GM21423 (cell line): ENCODE data around the gene TUBGCP6.
"Not testable (repeated sequence)": the region's sequence is repeated elsewhere in the genome, so short reads cannot be mapped to it uniquely, and the experiment has no call there.

Source experiments
- ATAC-seq: cut with Tn5 transposase; IDR thresholded peaks from one replicate; pipeline ENCODE4 v1.9.1; 2021; ENCODE audit warnings: mild to moderate bottlenecking, moderate library complexity; ENCODE audit not compliant: unreplicated experiment

TUBGCP6 gene

DNA sequence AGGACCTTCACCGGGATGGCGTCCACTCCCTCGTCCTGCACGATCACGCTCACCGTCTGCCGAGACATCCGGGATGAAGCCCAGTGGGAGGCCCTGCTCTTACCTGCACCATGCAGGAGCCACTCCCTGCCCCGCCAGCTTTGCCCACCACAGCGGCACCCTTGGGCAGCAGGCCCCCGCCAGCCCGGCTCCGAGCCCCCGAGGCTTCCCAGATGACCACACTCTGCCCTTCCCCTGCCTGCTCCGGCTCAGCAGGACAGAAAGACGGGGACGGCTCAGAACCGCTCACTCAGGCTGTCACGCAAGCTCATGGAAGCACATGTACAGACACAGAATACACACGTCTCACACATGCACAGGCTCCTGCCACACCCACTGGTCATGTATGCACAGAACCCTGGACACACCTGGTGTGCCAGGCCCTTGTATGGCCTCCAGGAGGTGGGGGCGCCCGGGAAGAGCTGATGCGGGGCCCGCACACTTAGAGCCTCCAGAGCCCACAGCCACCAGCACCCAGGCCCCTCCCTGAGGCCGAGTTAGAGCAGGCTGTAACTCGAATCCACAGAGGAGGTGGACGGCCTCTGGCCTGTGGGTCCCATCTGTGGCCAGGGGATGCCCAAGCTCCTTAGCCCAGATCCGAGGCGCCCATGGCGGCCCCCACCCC, 34.3 kb upstream of the TUBGCP6 start:
- ATAC-seq, result no peak

GRCh38 chr22:50278461-50278860, 33.6 kb upstream of the TUBGCP6 start:
- no peak for ATAC-seq

DNA sequence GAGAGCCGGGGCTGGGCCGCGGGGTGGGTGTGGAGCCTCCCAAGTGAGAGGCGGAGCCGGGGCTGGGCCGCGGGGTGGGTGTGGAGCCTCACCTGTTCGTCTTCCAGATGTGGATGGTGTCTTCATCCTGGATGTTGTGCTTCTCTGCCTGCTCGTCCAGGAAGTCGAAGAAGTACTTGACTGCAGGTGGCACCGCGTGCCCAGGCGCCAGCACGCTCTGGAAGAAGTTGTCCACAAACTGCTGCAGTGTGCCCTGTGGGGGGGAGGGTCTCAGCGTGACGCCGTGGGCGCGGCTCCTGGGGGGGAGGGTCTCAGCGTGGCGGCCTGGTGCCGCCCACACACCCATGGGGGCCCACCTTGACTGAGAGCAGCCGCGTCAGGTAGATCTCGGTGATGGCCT, 32.9 kb upstream of the TUBGCP6 start:
- ATAC-seq, result no peak

DNA sequence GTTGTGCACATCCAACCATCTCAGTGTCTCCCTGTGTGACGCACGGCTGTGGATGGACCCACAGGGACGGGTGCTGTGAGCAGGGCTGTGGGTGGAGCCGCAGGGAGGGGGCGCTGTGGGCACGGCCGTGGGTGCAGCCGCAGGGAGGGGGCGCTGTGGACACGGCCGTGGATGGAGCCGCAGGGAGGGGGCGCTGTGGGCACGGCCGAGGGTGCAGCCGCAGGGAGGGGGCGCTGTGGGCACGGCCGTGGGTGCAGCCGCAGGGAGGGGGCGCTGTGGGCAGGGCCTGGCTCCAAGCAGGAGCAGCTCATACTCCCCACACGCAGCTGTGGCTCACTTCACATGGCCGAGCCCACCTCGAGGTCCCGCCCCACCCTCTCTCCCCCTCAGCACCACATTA, 31.3 kb upstream of the TUBGCP6 start:
- peak; percentile 42 for ATAC-seq

GRCh38 chr22:50275181-50276055, 30.6 kb upstream of the TUBGCP6 start:
- no peak for ATAC-seq

- ATAC-seq, result no peak
Observed at GRCh38 chr22:50274771-50275170, 29.9 kb upstream of the TUBGCP6 start.

DNA sequence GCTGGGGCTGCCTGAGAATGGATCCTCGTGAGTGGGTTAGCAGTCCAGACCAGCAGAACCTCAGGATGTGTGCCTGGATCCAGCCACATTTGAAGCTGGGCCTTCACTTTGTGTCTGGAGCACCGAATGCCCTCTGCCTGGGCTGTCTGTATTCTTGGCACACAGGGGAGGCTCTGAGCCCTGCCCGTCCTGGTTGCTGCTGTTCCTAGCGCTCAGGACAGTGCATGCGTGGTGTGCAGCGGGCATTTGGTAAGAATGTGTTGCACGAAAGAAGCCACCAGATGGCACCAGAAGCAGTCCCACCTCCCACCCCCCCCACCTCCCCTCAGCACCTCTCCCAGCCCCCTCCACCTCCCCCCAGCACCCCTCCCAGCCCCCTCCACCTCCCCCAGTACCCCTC, 29.5 kb upstream of the TUBGCP6 start:
- ATAC-seq, result no peak

- not testable (repeated sequence) for ATAC-seq
Observed at GRCh38 chr22:50273781-50274180, 29.0 kb upstream of the TUBGCP6 start.

GRCh38 chr22:50273352-50273751, 28.5 kb upstream of the TUBGCP6 start:
- not testable (repeated sequence) for ATAC-seq

GRCh38 chr22:50272044-50272802, 27.4 kb upstream of the TUBGCP6 start:
- no peak for ATAC-seq

DNA sequence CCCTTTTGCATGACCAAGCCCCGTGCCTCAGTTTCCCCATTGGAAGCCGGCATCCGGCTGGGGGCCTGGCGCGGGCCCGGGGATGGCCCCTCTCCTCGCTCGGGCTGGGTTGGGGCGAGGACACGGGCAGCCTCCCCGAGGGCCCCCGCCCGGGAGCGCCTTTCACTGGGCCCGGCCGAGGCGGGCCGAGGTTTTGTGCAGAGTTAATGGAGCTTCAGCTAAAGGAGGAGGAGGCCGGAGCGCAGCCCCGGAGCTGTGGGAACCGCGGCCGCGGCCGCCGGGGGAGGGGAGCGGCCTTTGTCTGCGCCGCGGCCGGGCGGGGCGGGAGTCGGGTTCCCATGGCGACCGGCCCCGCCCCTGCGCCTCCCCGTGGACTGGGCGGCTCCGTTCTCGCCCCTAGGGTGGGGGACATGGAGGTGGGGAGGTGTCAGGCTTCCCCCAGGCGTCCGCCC, 26.7 kb upstream of the TUBGCP6 start:
- ATAC-seq, result no peak

- no peak for ATAC-seq
Observed at GRCh38 chr22:50270666-50271394, 26.0 kb upstream of the TUBGCP6 start.

DNA sequence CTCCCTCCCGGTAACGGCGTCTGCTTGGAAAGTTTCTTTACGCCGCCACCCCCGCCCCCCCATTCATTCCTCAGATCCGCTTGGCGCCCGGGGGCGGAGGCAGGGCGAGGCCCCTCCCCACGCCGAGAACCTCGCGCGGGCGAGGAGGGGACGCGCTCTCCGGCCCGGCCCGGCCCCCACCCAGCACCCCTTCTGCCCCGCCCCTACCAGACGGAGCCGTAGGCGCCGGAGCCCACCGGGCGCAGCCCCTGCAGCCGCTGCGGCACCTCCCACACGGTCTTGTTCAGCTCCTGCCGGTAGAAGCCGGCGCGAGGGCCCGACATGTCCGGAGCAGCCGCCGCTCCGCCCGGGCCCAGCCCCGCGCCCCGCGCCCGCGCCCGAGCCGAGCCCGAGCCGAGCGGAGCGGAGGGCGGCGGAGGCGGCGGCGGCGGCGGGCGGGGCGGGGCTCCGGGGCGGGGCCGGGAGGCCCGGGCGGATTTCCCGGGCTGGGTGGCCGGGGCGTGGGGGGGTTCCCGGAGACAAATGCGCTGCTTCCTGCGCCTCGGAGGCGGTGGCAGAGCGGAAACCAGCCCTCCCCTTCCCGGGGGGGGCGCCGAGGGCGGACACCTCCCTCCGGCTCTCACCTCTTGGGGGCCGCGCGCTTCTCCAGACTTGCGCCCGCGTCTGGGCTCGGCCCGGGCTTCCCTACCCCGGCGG, 25.3 kb upstream of the TUBGCP6 start, which contains the start of gene MAPK11:
Gene MAPK11 (minus strand): TSS at position 411 of the 696 bp plus-strand sequence. CDS start 88 bp downstream, at position 323.
- ATAC-seq, result no peak

DNA sequence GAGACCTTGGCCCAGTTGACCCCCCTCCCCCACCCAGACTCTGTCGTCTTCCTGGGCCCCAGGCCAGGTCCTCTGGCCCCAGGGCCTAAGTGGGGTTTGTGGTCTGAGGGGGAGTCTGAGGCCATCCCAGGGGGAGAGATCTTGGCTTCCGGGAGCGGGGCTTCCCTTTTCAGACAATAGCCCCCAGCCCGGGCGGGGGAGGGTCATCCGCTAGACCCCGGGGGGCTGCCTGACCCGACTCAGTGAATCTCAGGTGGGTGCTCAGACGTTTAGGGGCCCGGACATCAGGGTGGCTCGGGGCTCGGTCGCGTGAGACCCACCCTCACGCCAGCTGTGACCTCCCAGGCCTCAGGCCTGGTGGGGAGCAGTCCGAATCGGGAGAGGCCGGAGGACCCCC, 24.7 kb upstream of the TUBGCP6 start:
- ATAC-seq, result no peak

DNA sequence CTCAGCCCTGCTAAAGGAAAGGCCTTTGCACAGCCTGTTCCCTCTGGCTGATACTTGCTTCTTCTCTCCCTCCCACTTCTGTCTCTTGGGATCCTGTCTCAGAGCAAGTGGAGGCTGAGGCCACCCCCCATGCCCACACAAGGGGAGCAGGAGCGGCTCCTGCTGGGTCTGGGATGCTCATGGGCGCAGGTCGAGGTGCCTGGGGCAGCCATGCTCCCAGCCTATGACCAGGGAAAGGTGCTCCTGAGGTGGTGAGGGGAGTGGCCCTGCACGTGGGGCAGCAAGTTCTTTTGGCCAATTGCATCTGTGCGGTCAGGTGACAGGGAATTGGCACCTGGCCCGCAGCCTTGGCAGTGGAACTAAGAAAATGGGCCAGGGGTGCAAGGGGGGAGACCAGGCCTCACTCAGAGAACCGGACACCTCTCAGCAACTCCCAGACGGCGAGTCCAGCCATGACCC, 23.9 kb upstream of the TUBGCP6 start:
- ATAC-seq, result no peak

- no peak for ATAC-seq
Observed at GRCh38 chr22:50267591-50268390, 23.0 kb upstream of the TUBGCP6 start.

- no peak for ATAC-seq
Observed at GRCh38 chr22:50266994-50267393, 22.2 kb upstream of the TUBGCP6 start.

DNA sequence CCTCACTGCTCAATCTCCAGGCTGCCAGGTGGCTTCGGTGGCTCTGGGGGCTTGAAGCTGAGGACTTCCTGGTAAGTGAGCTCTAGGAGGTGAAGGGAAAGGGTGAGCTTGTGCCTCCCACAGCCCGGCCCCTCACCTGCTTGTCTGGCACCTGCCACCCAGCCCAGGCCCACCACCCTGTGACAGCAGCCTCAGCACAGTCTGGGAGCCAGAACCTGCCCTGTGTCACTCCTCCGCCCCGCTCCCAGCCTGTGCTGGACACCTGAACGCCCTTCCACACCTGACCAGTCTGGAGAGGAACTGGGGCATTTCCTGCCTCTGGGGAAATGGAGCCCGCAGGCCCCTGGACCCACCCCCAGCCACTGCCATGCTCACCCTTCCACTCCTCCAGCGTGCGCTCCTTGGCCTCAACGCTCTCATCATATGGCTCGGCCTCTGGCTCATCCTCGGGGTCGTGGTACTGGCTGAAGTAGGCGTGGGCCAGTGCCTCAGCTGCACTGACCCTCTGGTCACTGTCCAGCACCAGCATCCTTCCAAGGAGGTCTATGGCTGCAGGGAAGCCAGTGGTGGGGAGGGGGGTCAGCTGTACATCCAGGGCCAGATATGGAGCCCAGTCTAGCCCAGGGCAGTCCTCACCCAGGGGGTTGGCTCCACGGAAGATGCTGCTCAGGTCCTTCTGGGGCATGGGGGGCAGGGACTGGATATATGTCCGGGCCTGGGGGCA, 20.3 kb upstream of the TUBGCP6 start:
- no peak for ATAC-seq
